Measurements from ENCODE around the gene TFEB. TPM values are rescaled to one million over a fixed set of nuclear protein-coding genes. Genes with fewer than 3 reads are reported as not detected.

TFEB gene
- total RNA-seq, 1 experiment from 2014 or later = 6.6 TPM

- no peak for TF ChIP-seq CTCF (IDR thresholded peaks at IDR 0.05; ENCODE audit: unreplicated experiment)
- H3K36me3 Mint-ChIP-seq (ENCODE audit: insufficient read depth, unreplicated experiment) = peaks cover 37% of the 10 kb centered on the region
- DNase-seq = no peak
- no peaks in the 10 kb centered on the region for H3K9me3 Mint-ChIP-seq (ENCODE audit: low read depth, unreplicated experiment)
- CTCF ChIA-PET = interaction anchor here (1.2 to 1.4 kb wide), 2 partner anchors 9 to 65 kb away, joined by 3 to 6 read pairs; no protein-coding TSS in a partner anchor
- no peak overlapping the region for H3K4me3 Mint-ChIP-seq (ENCODE audit: low read depth, unreplicated experiment)
- BruUV-seq (replicated peaks) = no TSS peak
- no peaks in the 10 kb centered on the region for H3K27me3 Mint-ChIP-seq (ENCODE audit: unreplicated experiment)
- H3K4me1 Mint-ChIP-seq (ENCODE audit: low read depth, unreplicated experiment) = peaks cover 21% of the 10 kb centered on the region
- H3K27ac Mint-ChIP-seq (ENCODE audit: unreplicated experiment) = no peak overlapping the region
- intact Hi-C loops (cut with micrococcal nuclease; ENCODE audit: unreplicated experiment) = loop anchor here (2.0 to 5.0 kb wide), 3 partner anchors 43 to 410 kb away; partner anchors contain the start of gene TFEB
These were observed 42.3 kb upstream of the TFEB start for GRCh38 chr6:41777551-41778285.

GRCh38 chr6:41775293-41775882 lies 40.0 kb upstream of the TFEB start:
- intact Hi-C loops (cut with micrococcal nuclease; ENCODE audit: unreplicated experiment) = loop anchor here (5.0 kb wide), 2 partner anchors 173 to 408 kb away; no protein-coding TSS in a partner anchor
- BruUV-seq (replicated peaks) = no TSS peak
- Mint-ChIP-seq H3K36me3 (ENCODE audit: insufficient read depth, unreplicated experiment) (peaks cover 26% of the 10 kb centered on the region), H3K27ac (ENCODE audit: unreplicated experiment) (no peak overlapping the region), H3K27me3 (ENCODE audit: unreplicated experiment) (no peaks in the 10 kb centered on the region), H3K4me1 (ENCODE audit: low read depth, unreplicated experiment) (no peaks in the 10 kb centered on the region), H3K4me3 (ENCODE audit: low read depth, unreplicated experiment) (no peak overlapping the region), H3K9me3 (ENCODE audit: low read depth, unreplicated experiment) (no peaks in the 10 kb centered on the region)
- DNase-seq = no peak
- TF ChIP-seq CTCF (IDR thresholded peaks at IDR 0.05; ENCODE audit: unreplicated experiment) = no peak
- CTCF ChIA-PET = interaction anchor here (1.0 to 1.5 kb wide), 2 partner anchors 8 to 42 kb away, joined by 3 to 6 read pairs; no protein-coding TSS in a partner anchor

- Mint-ChIP-seq H3K4me1 (ENCODE audit: low read depth, unreplicated experiment) (no peaks in the 10 kb centered on the region), H3K27ac (ENCODE audit: unreplicated experiment) (no peak overlapping the region), H3K4me3 (ENCODE audit: low read depth, unreplicated experiment) (no peak overlapping the region), H3K36me3 (ENCODE audit: insufficient read depth, unreplicated experiment) (peaks cover 21% of the 10 kb centered on the region), H3K27me3 (ENCODE audit: unreplicated experiment) (no peaks in the 10 kb centered on the region), H3K9me3 (ENCODE audit: low read depth, unreplicated experiment) (no peaks in the 10 kb centered on the region)
- CTCF ChIA-PET = no interaction called here
- no peak for DNase-seq
- intact Hi-C loops (cut with micrococcal nuclease; ENCODE audit: unreplicated experiment) = loop anchor here (5.0 kb wide), 2 partner anchors 173 to 408 kb away; no protein-coding TSS in a partner anchor
- no peak for TF ChIP-seq CTCF (IDR thresholded peaks at IDR 0.05; ENCODE audit: unreplicated experiment)
- BruUV-seq (replicated peaks) = no TSS peak
These were observed 39.4 kb upstream of the TFEB start for GRCh38 chr6:41774841-41775240.

GRCh38 chr6:41771058-41771983 lies 35.9 kb upstream of the TFEB start:
- no peak for DNase-seq
- H3K4me1 Mint-ChIP-seq (ENCODE audit: low read depth, unreplicated experiment) = peaks cover 24% of the 10 kb centered on the region
- BruUV-seq (replicated peaks) = no TSS peak
- no peak for TF ChIP-seq CTCF (IDR thresholded peaks at IDR 0.05; ENCODE audit: unreplicated experiment)
- H3K27me3 Mint-ChIP-seq (ENCODE audit: unreplicated experiment) = no peaks in the 10 kb centered on the region
- peaks cover 16% of the 10 kb centered on the region for H3K36me3 Mint-ChIP-seq (ENCODE audit: insufficient read depth, unreplicated experiment)
- no peak overlapping the region for H3K27ac Mint-ChIP-seq (ENCODE audit: unreplicated experiment)
- intact Hi-C loops (cut with micrococcal nuclease; ENCODE audit: unreplicated experiment) = no loop called here
- H3K4me3 Mint-ChIP-seq (ENCODE audit: low read depth, unreplicated experiment) = no peak overlapping the region
- CTCF ChIA-PET = no interaction called here
- H3K9me3 Mint-ChIP-seq (ENCODE audit: low read depth, unreplicated experiment) = no peaks in the 10 kb centered on the region
